SKM-1 (cell line): ENCODE measurements around the gene DUSP23.
A peak's percentile ranks its signal among the peaks of the same experiment; 100 is the strongest.

Source experiments
- DNase-seq: peaks from one replicate; lab custom pipeline; 2025; ENCODE audit not compliant: unreplicated experiment; lab: John Stamatoyannopoulos, UW

DUSP23 gene

GRCh38 chr1:159783724-159784123, 3.0 kb downstream of the DUSP23 start:
- no peak for DNase-seq

GRCh38 chr1:159786465-159786864, 5.7 kb downstream of the DUSP23 start:
- DNase-seq, result no peak

- DNase-seq, result no peak
Measured at GRCh38 chr1:159786966-159787365, 6.2 kb downstream of the DUSP23 start.

- peak; percentile 40 for DNase-seq
Measured at GRCh38 chr1:159790237-159790917, 9.6 kb downstream of the DUSP23 start.

- DNase-seq, result no peak
Measured at GRCh38 chr1:159791031-159791430, 10.3 kb downstream of the DUSP23 start.

- DNase-seq, result no peak
Measured at GRCh38 chr1:159791461-159791860, 10.7 kb downstream of the DUSP23 start.

GRCh38 chr1:159795534-159795933, 14.8 kb downstream of the DUSP23 start:
- DNase-seq, result no peak

GRCh38 chr1:159798893-159799292, 18.1 kb downstream of the DUSP23 start:
- DNase-seq, result peak; percentile 80

GRCh38 chr1:159799446-159799985, 18.8 kb downstream of the DUSP23 start:
- DNase-seq, result no peak

GRCh38 chr1:159800177-159800930, 19.6 kb downstream of the DUSP23 start:
- DNase-seq, result peak; percentile 83

- no peak for DNase-seq
Measured at GRCh38 chr1:159802111-159802510, 21.3 kb downstream of the DUSP23 start, which contains the start of gene FCRL6. Gene FCRL6 (plus strand): TSS chr1:159802360. CDS start chr1:159802425, 65 bp downstream.

GRCh38 chr1:159803956-159804689, 23.4 kb downstream of the DUSP23 start:
- DNase-seq, result no peak

GRCh38 chr1:159804924-159805323, 24.2 kb downstream of the DUSP23 start:
- DNase-seq, result no peak

- DNase-seq, result no peak
Measured at GRCh38 chr1:159815926-159816325, 35.2 kb downstream of the DUSP23 start.

- DNase-seq, result no peak
Measured at GRCh38 chr1:159817276-159818041, 36.7 kb downstream of the DUSP23 start.

GRCh38 chr1:159821171-159821867, 40.6 kb downstream of the DUSP23 start:
- DNase-seq, result peak; percentile 20

- DNase-seq, result no peak
Measured at GRCh38 chr1:159823406-159823805, 42.6 kb downstream of the DUSP23 start.

- DNase-seq, result no peak
Measured at GRCh38 chr1:159825564-159825963, 44.8 kb downstream of the DUSP23 start.

- peak; percentile 80 for DNase-seq
Measured at GRCh38 chr1:159826441-159827101, 45.8 kb downstream of the DUSP23 start, which contains the start of gene SLAMF8. Gene SLAMF8 (plus strand): TSS chr1:159826873. CDS start chr1:159826899, 26 bp downstream.
